GM06990 (cell line): ENCODE data around the gene GDF9.

Source experiments
- DNase-seq: peaks from one replicate; pipeline ENCODE4 v3.0.0-alpha.2; 2011; ENCODE audit not compliant: insufficient read length; ENCODE audit errors: extremely low read depth
- H3K27me3 ChIP-seq: replicated peaks from 2 replicates; pipeline ENCODE4 v1.6.0; 2011; ENCODE audit warnings: low read length; ENCODE audit not compliant: control insufficient read depth, insufficient read depth
- H3K36me3 ChIP-seq: 2 replicates; pipeline ENCODE4 v1.5.1; 2011; ENCODE audit warnings: low read length; ENCODE audit not compliant: control insufficient read depth, insufficient read depth
- H3K4me3 ChIP-seq: replicated peaks from 2 replicates; pipeline ENCODE4 v1.5.1; 2011; ENCODE audit warnings: low read depth, mild to moderate bottlenecking, control low read depth, low read length
- CTCF ChIP-seq: IDR thresholded peaks from 2 replicates; pipeline ENCODE4 v1.5.1; 2011; ENCODE audit warnings: low read length, control low read depth, mild to moderate bottlenecking, inconsistent platforms; ENCODE audit not compliant: insufficient read depth, poor library complexity, severe bottlenecking

Gene GDF9

GRCh38 chr5:132840313-132840712 lies 26.0 kb downstream of the GDF9 start:
- Histone ChIP-seq H3K36me3 (no peaks in the 10 kb centered on the region), H3K4me3 (no peak overlapping the region), H3K27me3 (no peaks in the 10 kb centered on the region)
- TF ChIP-seq CTCF = no peak
- no peak for DNase-seq

DNA sequence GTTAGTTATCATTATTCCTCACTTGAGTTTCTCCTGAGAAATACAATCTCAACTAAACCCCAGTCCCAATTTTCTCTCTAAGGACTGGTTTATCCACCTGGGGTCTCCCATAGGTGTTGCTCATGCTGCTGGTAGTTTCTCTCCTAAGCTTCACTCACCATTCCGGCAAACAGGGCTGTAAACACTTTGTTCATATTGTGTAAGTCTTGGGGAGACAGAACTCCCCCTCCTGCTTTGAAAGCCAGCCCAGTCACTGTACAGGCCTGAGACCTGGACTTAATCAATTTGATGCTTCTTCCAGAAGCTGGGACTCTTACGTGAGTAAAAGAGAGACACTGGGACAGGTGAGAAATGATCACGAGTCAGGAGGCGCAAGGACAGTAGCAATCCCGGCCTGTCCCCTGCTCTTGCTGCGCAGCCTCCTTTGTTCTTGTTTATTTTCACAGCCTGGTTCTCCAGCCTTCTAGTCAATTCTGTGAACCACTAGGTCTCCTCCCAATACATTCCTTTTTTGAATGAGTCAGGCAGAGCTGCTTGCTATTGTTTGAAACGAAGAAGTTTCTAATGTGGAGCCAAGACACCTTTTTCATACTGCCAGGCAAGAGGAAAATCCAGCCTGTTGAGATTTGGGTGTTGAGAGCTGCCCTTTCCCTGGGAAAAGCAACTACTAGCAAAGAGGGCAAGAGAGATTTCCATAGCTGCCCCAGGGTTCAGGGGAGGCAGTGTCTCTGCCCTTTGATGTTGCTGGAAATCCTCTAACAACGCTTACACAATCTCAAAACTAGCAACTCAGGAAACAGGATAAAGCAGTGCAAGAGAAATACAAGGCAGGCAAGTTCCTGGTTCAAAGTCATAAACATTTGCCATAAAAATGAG lies 26.6 kb downstream of the GDF9 start:
- H3K36me3 ChIP-seq = no peaks in the 10 kb centered on the region

GRCh38 chr5:132838516-132839282 lies 27.6 kb downstream of the GDF9 start:
- H3K36me3 ChIP-seq = no peaks in the 10 kb centered on the region
- TF ChIP-seq CTCF = no peak
- no peaks in the 10 kb centered on the region for H3K27me3 ChIP-seq
- no peak for DNase-seq
- no peak overlapping the region for H3K4me3 ChIP-seq

More for the DNA sequence above, 26.6 kb downstream of the GDF9 start:
- no peak for TF ChIP-seq CTCF
- H3K4me3 ChIP-seq = no peak overlapping the region
- DNase-seq = no peak
- no peaks in the 10 kb centered on the region for H3K27me3 ChIP-seq

- Histone ChIP-seq H3K36me3 (no peaks in the 10 kb centered on the region), H3K4me3 (no peak overlapping the region)
- DNase-seq = no peak
Observed at GRCh38 chr5:132837868-132838267, 28.4 kb downstream of the GDF9 start.

GRCh38 chr5:132836852-132837251 lies 29.4 kb downstream of the GDF9 start:
- H3K27me3 ChIP-seq = no peaks in the 10 kb centered on the region
- no peak for TF ChIP-seq CTCF
- no peak overlapping the region for H3K4me3 ChIP-seq
- no peaks in the 10 kb centered on the region for H3K36me3 ChIP-seq
- DNase-seq = no peak

More at GRCh38 chr5:132837868-132838267, 28.4 kb downstream of the GDF9 start:
- no peak for TF ChIP-seq CTCF
- H3K27me3 ChIP-seq = no peaks in the 10 kb centered on the region
